LNCAP (cell line): ENCODE results near the gene ZNF652.

Source experiments
- TF ChIP-seq, protein P1 (sequence below): fragments of 450-650 bp; IDR thresholded peaks from 2 replicates; pipeline ENCODE4 v1.5.1; 2017; ENCODE audit warnings: mild to moderate bottlenecking

ZNF652 gene

DNA sequence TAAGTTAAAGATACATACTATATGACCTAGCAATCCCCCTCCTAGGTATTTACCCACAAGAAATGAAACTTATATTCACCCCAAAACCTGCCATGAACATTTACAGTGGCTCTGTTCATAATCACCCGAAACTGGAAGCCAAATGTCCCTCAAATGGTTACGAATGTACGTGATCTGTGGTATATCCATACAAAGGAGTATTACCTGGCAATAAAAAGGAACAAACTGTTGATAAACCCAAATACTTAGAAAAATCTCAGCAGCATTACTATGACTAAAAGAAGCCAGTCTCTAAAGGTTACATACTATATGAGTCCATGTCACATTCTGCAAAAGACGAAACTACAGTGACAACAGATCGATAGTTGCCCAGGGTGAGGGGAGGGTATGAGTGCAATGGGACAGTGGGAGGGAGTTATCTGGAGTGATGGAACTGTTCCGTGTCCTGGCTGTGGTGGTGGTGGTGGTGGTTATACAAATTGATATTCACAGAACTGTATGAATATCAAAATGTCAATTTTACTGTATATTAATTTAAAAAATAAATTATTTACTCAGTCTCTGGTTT is 9.4 kb downstream of the ZNF652 start:
- TF ChIP-seq, protein P1, sequence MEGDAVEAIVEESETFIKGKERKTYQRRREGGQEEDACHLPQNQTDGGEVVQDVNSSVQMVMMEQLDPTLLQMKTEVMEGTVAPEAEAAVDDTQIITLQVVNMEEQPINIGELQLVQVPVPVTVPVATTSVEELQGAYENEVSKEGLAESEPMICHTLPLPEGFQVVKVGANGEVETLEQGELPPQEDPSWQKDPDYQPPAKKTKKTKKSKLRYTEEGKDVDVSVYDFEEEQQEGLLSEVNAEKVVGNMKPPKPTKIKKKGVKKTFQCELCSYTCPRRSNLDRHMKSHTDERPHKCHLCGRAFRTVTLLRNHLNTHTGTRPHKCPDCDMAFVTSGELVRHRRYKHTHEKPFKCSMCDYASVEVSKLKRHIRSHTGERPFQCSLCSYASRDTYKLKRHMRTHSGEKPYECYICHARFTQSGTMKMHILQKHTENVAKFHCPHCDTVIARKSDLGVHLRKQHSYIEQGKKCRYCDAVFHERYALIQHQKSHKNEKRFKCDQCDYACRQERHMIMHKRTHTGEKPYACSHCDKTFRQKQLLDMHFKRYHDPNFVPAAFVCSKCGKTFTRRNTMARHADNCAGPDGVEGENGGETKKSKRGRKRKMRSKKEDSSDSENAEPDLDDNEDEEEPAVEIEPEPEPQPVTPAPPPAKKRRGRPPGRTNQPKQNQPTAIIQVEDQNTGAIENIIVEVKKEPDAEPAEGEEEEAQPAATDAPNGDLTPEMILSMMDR: no peak

- TF ChIP-seq, protein P1: no peak
Observed at GRCh38 chr17:49351572-49352140, 10.4 kb downstream of the ZNF652 start.

DNA sequence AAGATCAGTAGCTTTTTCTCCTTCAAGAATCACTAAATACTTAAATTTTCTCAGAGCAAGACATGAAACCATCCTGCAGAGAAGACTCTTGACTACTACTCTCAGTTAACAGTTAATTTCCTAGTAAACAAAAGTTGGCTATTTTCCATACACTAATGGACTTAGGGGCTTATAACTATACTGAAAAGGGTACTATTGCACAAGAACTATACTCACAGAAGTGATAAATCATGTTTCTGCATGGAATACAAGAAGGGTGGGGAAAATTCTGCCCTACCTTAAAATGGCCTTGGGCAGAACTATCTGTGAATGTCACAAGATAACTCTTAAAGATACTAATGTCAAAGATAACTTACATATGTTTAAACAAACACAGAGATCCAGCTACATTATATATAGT is 12.5 kb downstream of the ZNF652 start:
- TF ChIP-seq, protein P1: no peak

DNA sequence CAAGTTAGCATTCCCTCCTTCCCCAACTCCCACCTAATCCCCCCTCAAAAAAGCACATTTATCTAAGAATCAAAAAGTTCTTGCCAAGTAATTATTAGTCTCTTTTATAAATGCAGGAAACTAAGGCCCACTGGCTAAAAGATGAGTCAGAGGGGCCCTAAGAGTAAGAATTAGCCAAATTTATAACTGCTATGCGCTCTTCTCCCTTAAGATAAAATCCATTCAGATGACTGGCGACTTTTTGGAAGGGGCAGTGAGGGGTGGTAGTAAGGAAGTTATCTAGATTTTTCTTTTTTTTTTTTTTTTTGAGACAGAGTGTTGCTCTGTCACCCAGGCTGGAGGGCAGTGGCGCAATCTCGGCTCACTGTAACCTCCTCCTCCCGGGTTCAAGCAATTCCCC is 17.1 kb downstream of the ZNF652 start:
- TF ChIP-seq, protein P1: no peak

GRCh38 chr17:49343273-49343672 is 18.8 kb downstream of the ZNF652 start:
- TF ChIP-seq, protein P1: no peak

- TF ChIP-seq, protein P1: no peak
Observed at GRCh38 chr17:49342575-49342936, 19.5 kb downstream of the ZNF652 start.

DNA sequence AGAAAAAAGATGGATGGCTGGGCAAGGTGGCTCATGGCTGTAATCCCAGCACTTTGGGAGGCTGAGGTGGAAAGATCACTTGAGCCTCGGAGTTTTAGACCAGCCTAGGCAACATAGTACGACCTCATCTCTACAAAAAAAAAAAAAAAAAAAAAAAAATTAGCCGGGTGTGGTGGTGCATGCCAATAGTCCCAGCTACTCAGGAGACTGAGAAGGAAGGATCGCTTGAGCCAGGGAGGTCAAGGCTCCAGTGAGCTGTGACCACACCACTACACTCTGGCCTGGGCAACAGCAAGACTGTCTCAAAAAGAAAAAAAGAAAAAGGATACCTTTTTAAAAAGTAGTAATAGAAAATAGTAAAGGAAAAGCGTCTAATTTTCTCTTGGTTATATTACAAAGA is 20.7 kb downstream of the ZNF652 start:
- TF ChIP-seq, protein P1: no peak

- TF ChIP-seq, protein P1: no peak
Observed at GRCh38 chr17:49339354-49339753, 22.7 kb downstream of the ZNF652 start.
